HCT116 (cell line): ENCODE data around the gene SLC6A3. TPM values are rescaled to one million over a fixed set of nuclear protein-coding genes. Genes with fewer than 3 reads are reported as not detected.

Experiments
- ATAC-seq: fragments of 200-7000 bp; cut with Tn5 transposase; 2 replicates; pipeline ENCODE4 v1.9.1; 2020; ENCODE audit warnings: mild to moderate bottlenecking, moderate library complexity
- BruUV-seq: library from RNA; stranded (reverse); fragments of 400-500 nt; replicated peaks from 2 replicates; lab custom pipeline; 2021; lab: Mats Ljungman, UMichigan
- CTCF ChIA-PET: fragments of 300-600 bp; sonication (Branson Sonifier 250); formaldehyde crosslinking; loops from one replicate; lab custom pipeline; 2021; ENCODE audit warnings: antibody characterized with exemption; lab: Charles Lee
- POLR2A ChIA-PET: fragments of 300-600, 350-600 bp; sonication (Branson Sonifier 250); formaldehyde crosslinking; loops from one replicate; lab custom pipeline; 2021; ENCODE audit warnings: antibody characterized with exemption; lab: Charles Lee
- RAD21 ChIA-PET, 2 experiments: fragments of 300-600 bp; sonication (Branson Sonifier 250); formaldehyde crosslinking; loops; one replicate each; lab custom pipeline; 2023; ENCODE audit warnings: low total read pairs in 2 of 2; ENCODE audit not compliant: uncharacterized antibody in 2 of 2, unreplicated experiment in 2 of 2, low non-redundant PET in 1 of 2; lab: Charles Lee
- DNase-seq: peaks from one replicate; pipeline ENCODE4 v3.0.0-alpha.2; 2010; ENCODE audit warnings: low read depth, low spot score
- H2AFZ ChIP-seq: fragments of 200-600 bp; shearing (Covaris generic), sonication (generic); 2 replicates; pipeline ENCODE4 v1.6.1; 2017; ENCODE audit warnings: low read depth, mixed run types, mixed read lengths, antibody characterized with exemption, low read length; ENCODE audit not compliant: poor library complexity, severe bottlenecking
- H3K27ac ChIP-seq: 2 replicates; pipeline ENCODE4 v1.5.1; 2012; ENCODE audit warnings: low read depth, low read length
- H3K27me3 ChIP-seq: fragments of 200-600 bp; sonication (generic); 2 replicates; pipeline ENCODE4 v1.6.1; 2016; ENCODE audit warnings: mixed run types, low read length, mixed read lengths; ENCODE audit not compliant: insufficient read depth
- H3K36me3 ChIP-seq, 2 experiments: fragments of 200-500 bp in 1 of 2; fragments of 200-600 bp in 1 of 2; sonication (Bioruptor generic) in 1 of 2; sonication (generic) in 1 of 2; 2 replicates each; pipeline versions ENCODE4 v1.5.1 to v1.6.1; 2014 to 2016; ENCODE audit warnings: low read length in 2 of 2, inconsistent platforms in 1 of 2, mixed read lengths in 1 of 2, mixed run types in 1 of 2; ENCODE audit not compliant: insufficient read depth in 2 of 2, control insufficient read depth in 1 of 2
- H3K4me1 ChIP-seq, 2 experiments: fragments of 200-600 bp in 1 of 2; sonication (generic) in 1 of 2; 2 replicates each; pipeline versions ENCODE4 v1.5.1 to v1.6.1; 2012 to 2017; ENCODE audit warnings: low read length in 2 of 2, inconsistent platforms in 1 of 2, mild to moderate bottlenecking in 1 of 2, mixed read lengths in 1 of 2, mixed run types in 1 of 2, moderate library complexity in 1 of 2; ENCODE audit not compliant: insufficient read depth in 2 of 2, control insufficient read depth in 1 of 2
- H3K4me2 ChIP-seq: fragments of 200-600 bp; sonication (generic); 2 replicates; pipeline ENCODE4 v1.6.1; 2017; ENCODE audit warnings: mixed run types, low read length, mixed read lengths
- H3K4me3 ChIP-seq, 2 experiments: fragments of 200-600 bp in 1 of 2; sonication (generic) in 1 of 2; replicated peaks in 1 of 2; 2 replicates each; pipeline ENCODE4 v1.5.1; 2011 to 2016; ENCODE audit warnings: low read length in 2 of 2, control low read depth in 1 of 2, low read depth in 1 of 2, mild to moderate bottlenecking in 1 of 2, mixed read lengths in 1 of 2, mixed run types in 1 of 2
- H3K79me2 ChIP-seq: fragments of 200-600 bp; sonication (generic); 2 replicates; pipeline ENCODE4 v1.6.1; 2017; ENCODE audit warnings: mild to moderate bottlenecking, mixed run types, low read length, moderate library complexity, mixed read lengths; ENCODE audit not compliant: insufficient read depth
- H3K9ac ChIP-seq: fragments of 200-600 bp; sonication (generic); 2 replicates; pipeline ENCODE4 v1.6.1; 2016; ENCODE audit warnings: low read length, mixed read lengths
- H3K9me2 ChIP-seq: fragments of 200-600 bp; sonication (generic), shearing (Covaris generic); 2 replicates; pipeline ENCODE4 v1.6.1; 2017; ENCODE audit warnings: mixed run types, mild to moderate bottlenecking, moderate library complexity; ENCODE audit not compliant: insufficient read depth
- H3K9me3 ChIP-seq, 2 experiments: fragments of 200-500 bp in 1 of 2; fragments of 200-600 bp in 1 of 2; sonication (Bioruptor generic) in 1 of 2; sonication (generic) in 1 of 2; 2 replicates each; pipeline ENCODE4 v1.6.1; 2014 to 2017; ENCODE audit warnings: low read length in 2 of 2, mixed read lengths in 2 of 2, inconsistent platforms in 1 of 2, low read depth in 1 of 2, mild to moderate bottlenecking in 1 of 2, mixed run types in 1 of 2, moderate library complexity in 1 of 2; ENCODE audit not compliant: control insufficient read depth in 1 of 2, insufficient read depth in 1 of 2
- H4K20me1 ChIP-seq: fragments of 200-600 bp; sonication (generic), shearing (Covaris generic); 2 replicates; pipeline ENCODE4 v1.6.1; 2017; ENCODE audit warnings: mixed run types, mild to moderate bottlenecking, moderate library complexity; ENCODE audit not compliant: insufficient read depth
- CBX3 ChIP-seq: IDR thresholded peaks from 2 replicates; pipeline ENCODE4 v1.6.1; 2012; ENCODE audit warnings: low read depth
- CEBPB ChIP-seq: IDR thresholded peaks from 2 replicates; pipeline ENCODE4 v1.6.1; 2012; ENCODE audit warnings: low read depth
- EGR1 ChIP-seq: IDR thresholded peaks from 2 replicates; pipeline ENCODE4 v1.6.1; 2012; ENCODE audit warnings: low read depth
- EZH2 ChIP-seq: fragments of 200-600 bp; sonication (generic); IDR thresholded peaks from 2 replicates; pipeline ENCODE4 v1.6.1; 2017; ENCODE audit warnings: antibody characterized with exemption, mixed run types
- EZH2phosphoT487 ChIP-seq: fragments of 200-600 bp; IDR thresholded peaks from 2 replicates; pipeline ENCODE4 v1.6.1; 2018; ENCODE audit warnings: antibody characterized with exemption, borderline replicate concordance
- FOSL1 ChIP-seq: IDR thresholded peaks from 2 replicates; pipeline ENCODE4 v1.6.1; 2012; ENCODE audit warnings: low read depth
- JUND ChIP-seq: IDR thresholded peaks from 2 replicates; pipeline ENCODE4 v1.6.1; 2012
- POLR2A ChIP-seq: IDR thresholded peaks from 2 replicates; pipeline ENCODE4 v1.7.0; 2011; ENCODE audit warnings: borderline replicate concordance; ENCODE audit not compliant: insufficient read depth, insufficient read length; ENCODE audit errors: extremely low read depth
- POLR2AphosphoS5 ChIP-seq: IDR thresholded peaks from 2 replicates; pipeline ENCODE4 v1.6.1; 2011; ENCODE audit warnings: mild to moderate bottlenecking, low read depth, low read length, moderate library complexity
- RAD21 ChIP-seq: IDR thresholded peaks from 2 replicates; pipeline ENCODE4 v1.6.1; 2012; ENCODE audit warnings: low read depth, mild to moderate bottlenecking
- SIN3A ChIP-seq: IDR thresholded peaks from 2 replicates; pipeline ENCODE4 v1.6.1; 2012; ENCODE audit warnings: low read depth
- SP1 ChIP-seq: IDR thresholded peaks from 2 replicates; pipeline ENCODE4 v1.6.1; 2012; ENCODE audit warnings: low read depth
- SRF ChIP-seq: IDR thresholded peaks from 2 replicates; pipeline ENCODE4 v1.6.1; 2012; ENCODE audit warnings: low read depth
- YY1 ChIP-seq: IDR thresholded peaks from 2 replicates; pipeline ENCODE4 v1.6.1; 2011; ENCODE audit warnings: low read length, low read depth, moderate library complexity, mild to moderate bottlenecking; ENCODE audit not compliant: insufficient replicate concordance; ENCODE audit errors: extremely low read depth
- ZFX ChIP-seq: fragments of 450-650 bp; IDR thresholded peaks from 2 replicates; pipeline ENCODE4 v1.6.1; 2017
- ZNF274 ChIP-seq: fragments of 200-500 bp; sonication (Bioruptor generic); IDR thresholded peaks from 2 replicates; pipeline ENCODE4 v1.6.1; 2014; ENCODE audit warnings: mild to moderate bottlenecking, low read depth, low read length, inconsistent platforms
- intact Hi-C: fragments of 100-400 bp; cut with micrococcal nuclease; formaldehyde crosslinking; loops from 2 replicates; pipeline ENCODE4 v1.10.0; 2022
- total RNA-seq: library from RNA; stranded (reverse); gene quantifications from one replicate; pipeline ENCODE4 v1.2.1, GENCODE V29; 2021; ENCODE audit not compliant: unreplicated experiment
- TF ChIP-seq, protein P1 (sequence below): IDR thresholded peaks from 2 replicates; pipeline ENCODE4 v1.6.1; 2011; ENCODE audit warnings: mild to moderate bottlenecking, low read length, moderate library complexity; ENCODE audit not compliant: insufficient replicate concordance; ENCODE audit errors: extremely low read depth
- TF ChIP-seq, protein P2 (sequence below): IDR thresholded peaks from 2 replicates; pipeline ENCODE4 v1.6.1; 2012
- TF ChIP-seq, protein P3 (sequence below): IDR thresholded peaks from 2 replicates; pipeline ENCODE4 v1.6.1; 2012
- TF ChIP-seq, protein P4 (sequence below), 3 experiments: fragments of 200-600 bp in 1 of 3; sonication (generic) in 1 of 3; IDR thresholded peaks in 2 of 3; conservative IDR thresholded peaks in 1 of 3; 2 replicates each; pipeline ENCODE4 v1.5.1; 2012 to 2017; ENCODE audit warnings: low read depth in 2 of 3, low read length in 2 of 3, antibody characterized with exemption in 1 of 3, borderline replicate concordance in 1 of 3, control low read depth in 1 of 3, mild to moderate bottlenecking in 1 of 3, mixed read lengths in 1 of 3, mixed run types in 1 of 3, moderate library complexity in 1 of 3; ENCODE audit not compliant: insufficient read depth in 1 of 3

SLC6A3 gene
- total RNA-seq, 1 experiment from 2014 or later: not detected

DNA sequence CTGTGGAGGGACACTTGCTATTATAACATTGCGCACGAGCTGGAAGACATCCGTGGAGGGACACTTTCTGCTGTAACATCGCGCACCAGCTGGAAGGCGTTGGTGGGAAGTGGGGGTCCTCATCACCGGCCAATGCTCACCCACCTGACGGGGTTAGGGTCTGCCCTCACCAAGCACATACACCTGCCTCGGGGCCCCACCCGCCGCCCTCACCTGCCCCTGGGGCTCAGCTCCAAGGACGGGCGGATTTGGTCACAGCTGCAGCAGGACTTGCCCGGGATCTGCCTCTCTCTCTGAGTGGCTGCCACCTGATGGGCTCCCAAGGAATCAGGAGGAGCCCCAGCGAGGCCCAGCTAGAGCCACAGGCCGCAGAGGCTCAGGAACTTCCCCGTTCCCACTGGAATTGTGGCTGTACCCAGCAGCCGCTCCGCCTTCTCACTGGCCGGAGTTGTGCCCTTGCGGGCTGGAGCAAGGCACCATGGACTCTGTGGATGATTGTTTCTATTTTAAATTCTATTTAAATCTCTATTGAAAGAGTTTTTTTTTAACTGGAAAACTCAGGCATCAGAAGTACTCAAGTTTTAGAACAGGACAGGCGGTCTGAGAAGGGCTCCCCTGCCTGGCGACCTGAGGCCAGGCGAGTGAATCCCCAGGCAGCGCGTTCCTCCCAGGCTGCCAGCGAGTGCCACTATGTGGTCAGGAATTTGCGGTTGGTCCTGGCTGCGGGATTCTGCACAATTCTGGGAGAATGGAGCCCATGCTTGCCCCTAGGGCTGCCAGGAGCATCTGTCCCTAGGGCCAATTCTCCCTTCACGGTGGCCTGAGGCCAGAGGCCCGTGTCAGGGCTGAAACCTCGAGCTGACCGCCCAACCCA lies 38.9 kb upstream of the SLC6A3 start:
- no peak for DNase-seq
- Histone ChIP-seq H3K4me1 (no peaks in the 10 kb centered on the region), H4K20me1 (no peaks in the 10 kb centered on the region), H2AFZ (no peak overlapping the region), H3K9me2 (no peaks in the 10 kb centered on the region), H3K4me3 (no peak overlapping the region), H3K36me3 (peaks cover 8 to 19% of the 10 kb centered on the region in 2 experiments; a peak in 3 of 4 replicates), H3K4me2 (no peak overlapping the region), H3K79me2 (no peaks in the 10 kb centered on the region), H3K9ac (no peak overlapping the region), H3K27ac (no peak overlapping the region), H3K27me3 (no peaks in the 10 kb centered on the region), H3K9me3 (no peaks in the 10 kb centered on the region)
- ChIA-PET CTCF (no interaction called here), POLR2A (no interaction called here), RAD21 (no interaction called here)
- TF ChIP-seq JUND (no peak), RAD21 (no peak), YY1 (no peak), SP1 (no peak), SRF (no peak), FOSL1 (no peak), EZH2 (no peak), CEBPB (no peak), POLR2AphosphoS5 (no peak), ZNF274 (no peak), EGR1 (no peak), SIN3A (no peak), ZFX (no peak), CBX3 (no peak), POLR2A (no peak), EZH2phosphoT487 (no peak)
- TF ChIP-seq, protein P1, sequence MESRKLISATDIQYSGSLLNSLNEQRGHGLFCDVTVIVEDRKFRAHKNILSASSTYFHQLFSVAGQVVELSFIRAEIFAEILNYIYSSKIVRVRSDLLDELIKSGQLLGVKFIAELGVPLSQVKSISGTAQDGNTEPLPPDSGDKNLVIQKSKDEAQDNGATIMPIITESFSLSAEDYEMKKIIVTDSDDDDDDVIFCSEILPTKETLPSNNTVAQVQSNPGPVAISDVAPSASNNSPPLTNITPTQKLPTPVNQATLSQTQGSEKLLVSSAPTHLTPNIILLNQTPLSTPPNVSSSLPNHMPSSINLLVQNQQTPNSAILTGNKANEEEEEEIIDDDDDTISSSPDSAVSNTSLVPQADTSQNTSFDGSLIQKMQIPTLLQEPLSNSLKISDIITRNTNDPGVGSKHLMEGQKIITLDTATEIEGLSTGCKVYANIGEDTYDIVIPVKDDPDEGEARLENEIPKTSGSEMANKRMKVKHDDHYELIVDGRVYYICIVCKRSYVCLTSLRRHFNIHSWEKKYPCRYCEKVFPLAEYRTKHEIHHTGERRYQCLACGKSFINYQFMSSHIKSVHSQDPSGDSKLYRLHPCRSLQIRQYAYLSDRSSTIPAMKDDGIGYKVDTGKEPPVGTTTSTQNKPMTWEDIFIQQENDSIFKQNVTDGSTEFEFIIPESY: no peak
- TF ChIP-seq, protein P2, sequence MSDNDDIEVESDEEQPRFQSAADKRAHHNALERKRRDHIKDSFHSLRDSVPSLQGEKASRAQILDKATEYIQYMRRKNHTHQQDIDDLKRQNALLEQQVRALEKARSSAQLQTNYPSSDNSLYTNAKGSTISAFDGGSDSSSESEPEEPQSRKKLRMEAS: no peak
- TF ChIP-seq, protein P3, sequence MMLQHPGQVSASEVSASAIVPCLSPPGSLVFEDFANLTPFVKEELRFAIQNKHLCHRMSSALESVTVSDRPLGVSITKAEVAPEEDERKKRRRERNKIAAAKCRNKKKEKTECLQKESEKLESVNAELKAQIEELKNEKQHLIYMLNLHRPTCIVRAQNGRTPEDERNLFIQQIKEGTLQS: no peak
- TF ChIP-seq, protein P4, sequence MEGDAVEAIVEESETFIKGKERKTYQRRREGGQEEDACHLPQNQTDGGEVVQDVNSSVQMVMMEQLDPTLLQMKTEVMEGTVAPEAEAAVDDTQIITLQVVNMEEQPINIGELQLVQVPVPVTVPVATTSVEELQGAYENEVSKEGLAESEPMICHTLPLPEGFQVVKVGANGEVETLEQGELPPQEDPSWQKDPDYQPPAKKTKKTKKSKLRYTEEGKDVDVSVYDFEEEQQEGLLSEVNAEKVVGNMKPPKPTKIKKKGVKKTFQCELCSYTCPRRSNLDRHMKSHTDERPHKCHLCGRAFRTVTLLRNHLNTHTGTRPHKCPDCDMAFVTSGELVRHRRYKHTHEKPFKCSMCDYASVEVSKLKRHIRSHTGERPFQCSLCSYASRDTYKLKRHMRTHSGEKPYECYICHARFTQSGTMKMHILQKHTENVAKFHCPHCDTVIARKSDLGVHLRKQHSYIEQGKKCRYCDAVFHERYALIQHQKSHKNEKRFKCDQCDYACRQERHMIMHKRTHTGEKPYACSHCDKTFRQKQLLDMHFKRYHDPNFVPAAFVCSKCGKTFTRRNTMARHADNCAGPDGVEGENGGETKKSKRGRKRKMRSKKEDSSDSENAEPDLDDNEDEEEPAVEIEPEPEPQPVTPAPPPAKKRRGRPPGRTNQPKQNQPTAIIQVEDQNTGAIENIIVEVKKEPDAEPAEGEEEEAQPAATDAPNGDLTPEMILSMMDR (IDR thresholded peaks at IDR 0.05 in 2 of 3, conservative IDR thresholded peaks at IDR 0.05 in 1 of 3; ENCODE audit: borderline replicate concordance in 1 of 3, insufficient read depth in 1 of 3, low read depth in 2 of 3, low read length in 2 of 3): no peak
- intact Hi-C loops: no loop called here
- ATAC-seq: no peak
- BruUV-seq: no TSS peak
